GM19099 (cell line): ENCODE measurements around the gene SEMA3A.

Experiments
- POLR2A ChIP-seq: IDR thresholded peaks from 3 replicates; pipeline ENCODE4 v1.6.1; 2011; ENCODE audit warnings: low read depth; ENCODE audit not compliant: insufficient read length; ENCODE audit errors: extremely low read depth

The SEMA3A gene

DNA sequence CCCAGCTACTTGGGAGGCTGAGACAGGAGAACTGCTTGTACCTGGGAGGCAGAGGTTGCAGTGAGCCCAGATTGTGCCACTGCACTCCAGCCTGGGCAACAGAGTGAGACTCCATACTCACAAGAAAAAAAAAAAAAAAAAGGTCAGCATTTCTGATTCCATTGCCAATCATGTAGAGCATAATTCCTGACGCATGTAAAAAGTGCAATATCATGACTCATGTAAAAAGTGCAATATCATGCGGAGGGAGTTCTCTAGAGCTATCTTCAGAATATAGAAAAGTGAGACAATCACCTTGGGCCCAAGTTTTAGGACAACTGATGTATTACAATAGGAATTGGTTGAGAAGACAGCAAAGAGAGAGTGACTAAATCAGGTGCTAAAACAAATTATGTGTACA, 85.8 kb downstream of the SEMA3A start:
- no peak for TF ChIP-seq POLR2A

GRCh38 chr7:84108119-84108518, 86.5 kb downstream of the SEMA3A start:
- TF ChIP-seq POLR2A = no peak

DNA sequence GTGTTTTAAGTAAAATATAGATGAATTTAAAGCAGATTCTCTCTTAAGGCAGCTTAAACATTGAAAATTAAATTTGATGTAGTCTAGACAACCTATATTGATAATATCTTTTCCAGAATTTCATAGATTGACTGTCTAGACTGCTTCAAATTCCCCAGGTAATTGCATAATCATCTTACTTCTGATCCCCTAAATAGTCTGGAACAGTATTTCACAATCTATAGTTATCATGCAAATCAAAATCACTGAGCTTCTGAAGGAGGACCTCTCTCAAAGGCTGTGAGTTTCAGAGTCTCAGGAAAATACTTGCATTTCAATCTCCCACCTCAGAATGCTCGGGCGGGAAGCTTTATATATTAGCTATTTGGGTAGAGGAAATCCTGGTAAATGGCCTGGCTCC, 87.3 kb downstream of the SEMA3A start:
- TF ChIP-seq POLR2A = no peak

GRCh38 chr7:84106291-84106690, 88.3 kb downstream of the SEMA3A start:
- TF ChIP-seq POLR2A = no peak

GRCh38 chr7:84105586-84105985, 89.0 kb downstream of the SEMA3A start:
- TF ChIP-seq POLR2A = no peak

DNA sequence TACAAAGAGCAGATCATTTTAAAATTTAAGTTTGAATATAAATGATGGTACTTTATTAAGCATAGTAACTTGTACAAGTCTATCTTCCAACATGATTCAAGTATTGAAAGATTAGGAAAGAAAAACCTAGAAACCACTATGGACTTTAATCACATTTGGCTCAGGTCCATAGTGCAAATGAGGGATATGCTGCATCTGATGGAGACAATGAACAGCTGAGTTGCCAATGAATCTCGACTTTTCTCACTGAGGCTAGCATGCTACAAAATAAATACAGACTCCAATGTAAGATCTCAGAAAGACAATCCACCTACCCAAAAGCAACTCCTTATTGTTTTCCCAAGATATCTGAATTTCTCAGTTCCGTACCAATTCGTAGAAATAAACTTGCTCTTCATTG, 89.8 kb downstream of the SEMA3A start:
- no peak for TF ChIP-seq POLR2A

GRCh38 chr7:84102213-84102612, 92.4 kb downstream of the SEMA3A start:
- no peak for TF ChIP-seq POLR2A

DNA sequence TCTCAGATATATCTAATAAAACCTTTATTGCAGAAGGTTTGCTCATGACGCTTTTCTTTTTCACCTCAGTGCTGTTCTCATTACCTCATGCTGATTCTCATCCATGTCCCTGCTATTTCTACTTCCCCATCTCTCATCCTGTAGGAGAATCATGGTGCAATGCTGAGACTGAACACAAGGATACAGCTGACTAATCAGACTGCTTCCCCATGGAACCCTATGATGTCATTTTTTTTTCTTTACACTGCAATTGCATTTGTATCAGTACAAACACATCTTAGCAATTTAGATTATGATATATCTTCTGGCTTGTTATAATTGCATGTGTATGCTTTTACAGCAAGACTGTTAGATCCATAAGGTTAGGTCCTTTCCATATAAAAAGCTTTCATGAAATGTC, 93.7 kb downstream of the SEMA3A start:
- TF ChIP-seq POLR2A = no peak

DNA sequence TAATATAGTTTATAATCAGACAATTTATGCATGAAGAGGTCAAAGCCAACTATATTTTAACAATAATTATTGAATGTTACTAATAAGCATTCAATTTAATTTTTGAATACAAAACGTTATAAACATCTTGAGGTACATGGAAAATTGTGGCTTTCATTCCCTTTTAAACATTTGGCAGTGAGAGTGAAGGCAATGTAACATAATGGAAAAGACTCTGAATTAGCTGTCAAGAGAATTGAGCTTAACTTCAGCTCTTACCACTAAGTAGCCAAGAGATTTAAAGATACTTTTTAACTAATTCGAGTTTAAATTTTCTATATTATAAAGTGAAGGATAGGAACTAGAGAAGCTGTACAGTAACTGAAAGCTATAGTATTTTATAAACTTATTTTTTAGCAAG, 98.6 kb downstream of the SEMA3A start:
- no peak for TF ChIP-seq POLR2A

DNA sequence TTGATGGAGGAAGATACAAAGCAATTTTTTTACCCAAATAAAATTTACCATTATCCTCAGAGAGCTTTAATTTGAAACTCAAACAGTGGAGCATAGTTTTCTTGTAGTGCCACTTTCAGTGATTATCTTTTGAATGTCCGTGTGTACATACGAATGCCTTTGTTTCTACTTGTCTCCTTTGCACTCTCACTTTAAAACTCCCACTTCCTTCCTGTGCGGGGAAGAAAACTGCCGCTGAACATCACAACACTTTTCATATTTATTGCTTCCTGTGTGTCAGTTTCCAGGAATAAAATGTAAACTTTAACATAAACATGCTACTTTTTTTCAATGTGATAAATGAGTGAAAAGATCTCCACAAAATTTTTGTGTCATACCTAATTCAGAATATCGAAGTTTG, 102.4 kb downstream of the SEMA3A start:
- no peak for TF ChIP-seq POLR2A

GRCh38 chr7:84091318-84091717, 103.3 kb downstream of the SEMA3A start:
- TF ChIP-seq POLR2A = no peak

DNA sequence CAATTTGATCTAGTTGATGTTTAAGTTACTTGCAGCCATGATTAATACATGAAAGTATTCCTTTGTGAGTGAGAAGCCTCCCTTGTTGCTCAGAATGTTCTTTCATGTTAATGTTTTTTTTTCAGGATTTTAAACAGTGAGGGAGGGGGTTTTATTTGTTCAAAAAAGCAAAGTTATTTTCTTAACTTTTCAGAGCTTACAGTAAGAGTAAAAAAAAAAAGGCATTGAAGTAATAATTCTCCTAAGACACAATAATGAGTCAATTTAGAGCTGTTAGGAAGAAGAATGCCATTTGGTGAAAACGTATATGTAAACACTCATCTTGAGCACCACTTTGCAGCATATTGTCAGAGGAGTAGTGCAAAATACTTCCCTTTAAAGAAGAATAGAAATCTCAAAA, 105.8 kb downstream of the SEMA3A start:
- TF ChIP-seq POLR2A = no peak

GRCh38 chr7:84085998-84086397, 108.6 kb downstream of the SEMA3A start:
- no peak for TF ChIP-seq POLR2A

DNA sequence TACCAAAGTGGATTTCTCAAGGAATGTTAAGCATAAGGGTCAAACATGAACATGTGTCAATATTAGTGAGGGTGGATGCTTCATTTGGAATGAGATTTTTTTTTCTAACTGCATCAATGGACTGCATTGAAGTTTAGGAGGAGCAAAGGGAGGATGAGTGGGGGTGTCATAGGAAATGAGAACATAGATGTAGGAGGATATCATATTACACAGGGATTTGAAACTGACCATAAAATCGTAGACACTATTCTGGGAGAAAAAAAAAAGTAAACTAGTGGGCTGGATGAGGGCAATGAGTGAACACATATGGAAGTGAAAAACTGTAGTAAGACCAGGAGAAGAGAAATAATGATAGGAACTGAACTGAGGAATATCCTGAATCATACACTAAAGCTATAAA, 109.4 kb downstream of the SEMA3A start:
- TF ChIP-seq POLR2A = no peak

GRCh38 chr7:84083846-84084245, 110.7 kb downstream of the SEMA3A start:
- no peak for TF ChIP-seq POLR2A

DNA sequence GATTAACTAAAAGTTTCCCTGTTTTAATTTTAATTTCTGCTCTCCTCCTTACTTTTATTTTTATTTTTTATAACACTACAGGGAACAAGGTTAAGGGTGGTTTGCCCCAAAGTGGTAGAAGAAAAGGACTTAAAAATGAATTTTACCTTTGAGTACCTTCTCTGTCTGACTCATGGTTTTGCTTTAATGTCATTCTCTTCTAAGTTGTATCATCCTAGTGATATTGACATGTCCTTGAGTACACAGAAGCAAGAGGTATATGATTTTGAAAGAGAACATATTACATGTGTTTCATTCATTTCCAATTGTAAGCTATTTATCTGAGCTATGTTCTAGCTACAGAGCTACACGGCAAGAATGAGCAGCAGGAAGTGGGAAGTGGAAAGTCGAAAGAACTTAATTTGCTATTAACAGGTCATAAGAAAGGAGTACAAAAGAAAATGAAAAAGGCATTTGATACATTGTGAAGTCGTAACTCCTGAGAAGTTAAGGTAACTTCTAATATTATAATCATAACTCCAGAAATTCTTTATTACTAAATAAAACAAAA, 112.5 kb downstream of the SEMA3A start:
- TF ChIP-seq POLR2A = no peak

DNA sequence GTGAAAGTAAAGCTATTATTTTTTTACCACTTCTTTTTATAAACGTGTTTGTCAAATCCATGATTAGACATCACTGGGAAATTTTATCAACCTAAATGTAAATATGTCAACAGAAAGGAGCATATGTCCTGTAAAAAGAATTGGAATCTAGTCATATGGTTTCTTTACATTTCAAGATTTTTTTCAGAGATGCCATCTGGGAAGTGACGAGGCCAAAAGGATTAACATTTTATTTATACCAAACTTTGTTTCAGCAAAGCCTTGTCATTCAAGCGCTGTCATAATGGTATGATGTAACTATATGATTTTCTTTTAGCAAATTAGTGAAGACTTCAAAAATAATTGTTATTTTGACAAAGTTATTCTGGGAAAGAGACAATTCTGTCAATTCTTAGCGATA, 117.3 kb downstream of the SEMA3A start:
- TF ChIP-seq POLR2A = no peak
